SU-DHL-6 (cell line): ENCODE results near the gene MGAT1.

ENCODE experiments used
- EZH2phosphoT487 ChIP-seq: fragments of 200-600 bp; sonication (generic), shearing (Covaris generic); conservative IDR thresholded peaks from 2 replicates; pipeline ENCODE4 v1.6.1; 2018; ENCODE audit warnings: mild to moderate bottlenecking, antibody characterized with exemption, low read length, moderate library complexity, mixed read lengths
- TF ChIP-seq, protein P1 (sequence below): fragments of 200-600 bp; sonication (generic); IDR thresholded peaks from one replicate; pipeline ENCODE4 v1.5.1; 2017; ENCODE audit warnings: antibody characterized with exemption, mild to moderate bottlenecking, low read length, moderate library complexity; ENCODE audit not compliant: insufficient read depth, poor library complexity, severe bottlenecking

DNA sequence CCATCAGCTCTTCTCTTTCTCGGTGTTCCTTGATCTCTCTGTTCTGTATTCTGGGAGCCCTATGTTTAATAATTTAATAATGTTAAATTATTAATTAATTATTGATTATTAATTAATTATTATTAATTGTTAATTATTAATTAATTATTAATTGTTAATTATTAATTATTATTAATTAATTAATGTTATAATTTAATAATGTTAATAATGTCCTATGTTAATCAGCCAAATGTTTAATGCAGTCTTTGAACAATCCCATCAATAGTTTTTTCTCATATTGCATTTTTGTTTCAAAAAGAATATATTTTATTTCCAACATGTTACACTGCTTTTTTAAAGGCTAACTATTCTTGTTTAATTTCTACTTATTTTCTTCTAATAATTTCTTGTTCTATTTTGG lies 26.2 kb downstream of the MGAT1 start:
- TF ChIP-seq, protein P1, sequence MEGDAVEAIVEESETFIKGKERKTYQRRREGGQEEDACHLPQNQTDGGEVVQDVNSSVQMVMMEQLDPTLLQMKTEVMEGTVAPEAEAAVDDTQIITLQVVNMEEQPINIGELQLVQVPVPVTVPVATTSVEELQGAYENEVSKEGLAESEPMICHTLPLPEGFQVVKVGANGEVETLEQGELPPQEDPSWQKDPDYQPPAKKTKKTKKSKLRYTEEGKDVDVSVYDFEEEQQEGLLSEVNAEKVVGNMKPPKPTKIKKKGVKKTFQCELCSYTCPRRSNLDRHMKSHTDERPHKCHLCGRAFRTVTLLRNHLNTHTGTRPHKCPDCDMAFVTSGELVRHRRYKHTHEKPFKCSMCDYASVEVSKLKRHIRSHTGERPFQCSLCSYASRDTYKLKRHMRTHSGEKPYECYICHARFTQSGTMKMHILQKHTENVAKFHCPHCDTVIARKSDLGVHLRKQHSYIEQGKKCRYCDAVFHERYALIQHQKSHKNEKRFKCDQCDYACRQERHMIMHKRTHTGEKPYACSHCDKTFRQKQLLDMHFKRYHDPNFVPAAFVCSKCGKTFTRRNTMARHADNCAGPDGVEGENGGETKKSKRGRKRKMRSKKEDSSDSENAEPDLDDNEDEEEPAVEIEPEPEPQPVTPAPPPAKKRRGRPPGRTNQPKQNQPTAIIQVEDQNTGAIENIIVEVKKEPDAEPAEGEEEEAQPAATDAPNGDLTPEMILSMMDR, result no peak
- TF ChIP-seq EZH2phosphoT487, result no peak
